Endothelial cell of umbilical vein (primary cell): ENCODE data around the gene SRSF3. TPM values are rescaled to one million over a fixed set of nuclear protein-coding genes. Genes with fewer than 3 reads are reported as not detected.
A peak's percentile ranks its signal among the peaks of the same experiment; 100 is the strongest.

ENCODE experiments used
- BruUV-seq: library from RNA; stranded (reverse); fragments of 400-500 nt; replicated peaks from 2 replicates; lab custom pipeline; 2021; lab: Mats Ljungman, UMichigan
- CTCF ChIA-PET: fragments of 300-600, 350-600 bp; sonication (Branson Sonifier 250); formaldehyde crosslinking; loops from one replicate; lab custom pipeline; 2021; ENCODE audit warnings: antibody characterized with exemption, inconsistent platforms; lab: Charles Lee
- POLR2A ChIA-PET: fragments of 300-600, 350-600 bp; sonication (Branson Sonifier 250); formaldehyde crosslinking; loops from one replicate; lab custom pipeline; 2021; ENCODE audit warnings: antibody characterized with exemption, inconsistent platforms; lab: Charles Lee
- DNase-seq: peaks from one replicate; pipeline ENCODE4 v3.0.0-alpha.2; 2011; ENCODE audit warnings: low read depth, low spot score
- FAIRE-seq: peaks from 2 replicates; lab custom pipeline; 2011; peaks lifted over from hg19 to GRCh38; lab: Jason Lieb, UNC
- H2AFZ ChIP-seq: 2 replicates; pipeline ENCODE4 v1.6.0; 2012; ENCODE audit warnings: low read depth, low read length, control low read depth, inconsistent platforms
- H3K27ac ChIP-seq: 2 replicates; pipeline ENCODE4 v1.5.1; 2011; ENCODE audit warnings: low read depth, mild to moderate bottlenecking, control low read depth, low read length, moderate library complexity; ENCODE audit not compliant: insufficient read depth
- H3K27me3 ChIP-seq, 2 experiments: 2 replicates each; pipeline versions ENCODE4 v1.6.0 to v1.6.1; 2011; ENCODE audit warnings: low read length in 2 of 2, mixed read lengths in 1 of 2; ENCODE audit not compliant: control insufficient read depth in 2 of 2, insufficient read depth in 2 of 2
- H3K36me3 ChIP-seq, 2 experiments: 2 replicates in 1 of 2; 3 replicates in 1 of 2; pipeline ENCODE4 v1.5.1; 2011; ENCODE audit warnings: low read length in 2 of 2, mild to moderate bottlenecking in 1 of 2, moderate library complexity in 1 of 2; ENCODE audit not compliant: control insufficient read depth in 2 of 2, insufficient read depth in 2 of 2; ENCODE audit errors: extremely low read depth in 1 of 2
- H3K4me1 ChIP-seq: 3 replicates; pipeline ENCODE4 v1.5.1; 2011; ENCODE audit warnings: mild to moderate bottlenecking, low read length; ENCODE audit not compliant: control insufficient read depth, insufficient read depth; ENCODE audit errors: extremely low read depth
- H3K4me2 ChIP-seq: 2 replicates; pipeline ENCODE4 v1.6.1; 2011; ENCODE audit warnings: low read length, control low read depth, mixed read lengths; ENCODE audit not compliant: insufficient read depth
- H3K4me3 ChIP-seq, 3 experiments: fragments of 200-600 bp in 1 of 3; sonication (generic), shearing (Covaris generic) in 1 of 3; replicated peaks in 1 of 3; 2 replicates each; pipeline ENCODE4 v1.5.1; 2011 to 2016; ENCODE audit warnings: control low read depth in 3 of 3, low read length in 3 of 3, mild to moderate bottlenecking in 2 of 3, inconsistent platforms in 1 of 3, low read depth in 1 of 3, moderate library complexity in 1 of 3; ENCODE audit not compliant: insufficient read depth in 1 of 3
- H3K79me2 ChIP-seq: 2 replicates; pipeline ENCODE4 v1.6.0; 2012; ENCODE audit warnings: low read length, inconsistent platforms; ENCODE audit not compliant: control insufficient read depth, insufficient read depth
- H3K9ac ChIP-seq: replicated peaks from 2 replicates; pipeline ENCODE3; 2011; ENCODE audit warnings: low read length, control low read depth; ENCODE audit not compliant: insufficient read depth; ENCODE audit errors: extremely low read depth
- H3K9me1 ChIP-seq: replicated peaks from 3 replicates; pipeline ENCODE4 v1.6.0; 2011; ENCODE audit warnings: mild to moderate bottlenecking, low read length; ENCODE audit not compliant: control insufficient read depth, insufficient read depth; ENCODE audit errors: extremely low read depth
- H3K9me3 ChIP-seq: replicated peaks from 2 replicates; pipeline ENCODE4 v1.5.1; 2012; ENCODE audit warnings: low read length, inconsistent platforms; ENCODE audit not compliant: control insufficient read depth, insufficient read depth
- H4K20me1 ChIP-seq: replicated peaks from 2 replicates; pipeline ENCODE3; 2011; ENCODE audit warnings: mild to moderate bottlenecking, low read length; ENCODE audit not compliant: control insufficient read depth, insufficient read depth; ENCODE audit errors: extremely low read depth
- EZH2 ChIP-seq: IDR thresholded peaks from 2 replicates; pipeline ENCODE4 v1.6.1; 2012; ENCODE audit warnings: borderline replicate concordance, low read depth, mild to moderate bottlenecking, moderate library complexity, low read length, inconsistent platforms; ENCODE audit not compliant: severe bottlenecking
- FOS ChIP-seq: IDR thresholded peaks from 2 replicates; pipeline ENCODE4 v1.6.1; 2011; ENCODE audit warnings: mild to moderate bottlenecking, low read length, moderate library complexity, borderline replicate concordance; ENCODE audit not compliant: insufficient read depth
- GATA2 ChIP-seq: IDR thresholded peaks from 2 replicates; pipeline ENCODE4 v1.7.0; 2011; ENCODE audit warnings: low read depth, mild to moderate bottlenecking, moderate library complexity, mixed read lengths, low read length; ENCODE audit not compliant: insufficient read length, insufficient read depth
- JUN ChIP-seq: IDR thresholded peaks from 2 replicates; pipeline ENCODE4 v1.6.1; 2011; ENCODE audit warnings: borderline replicate concordance, low read depth; ENCODE audit not compliant: insufficient read length, insufficient read depth
- POLR2A ChIP-seq: IDR thresholded peaks from 2 replicates; pipeline ENCODE4 v1.6.1; 2012; ENCODE audit warnings: low read depth, mild to moderate bottlenecking, control low read depth, low read length
- POLR2AphosphoS5 ChIP-seq: IDR thresholded peaks from 2 replicates; pipeline ENCODE4 v1.6.1; 2012; ENCODE audit warnings: low read depth, mild to moderate bottlenecking, control low read depth, low read length, moderate library complexity; ENCODE audit not compliant: insufficient read depth
- dilution Hi-C: fragments of 300-500 bp; cut with MboI; formaldehyde crosslinking; loops from one replicate; pipeline ENCODE4 v1.15.0; 2019; ENCODE audit warnings: low sequenced_read_pairs; ENCODE audit not compliant: extremely low pct_ligation_motif_present
- intact Hi-C: fragments of 100-400 bp; cut with micrococcal nuclease; formaldehyde crosslinking; loops from one replicate; pipeline ENCODE4 v1.10.0; 2022
- polyA plus RNA-seq, 4 experiments: library from polyadenylated mRNA; depleted of rRNA in 3 of 4; stranded (reverse) in 3 of 4; unstranded in 1 of 4; fragments of >200 nt; gene quantifications; 2 replicates each; pipeline versions ENCODE4 v1.2.1 to v1.2.3, GENCODE V29; 2011 to 2012; ENCODE audit warnings: missing spikeins in 1 of 4
- total RNA-seq: library from RNA; stranded (reverse); gene quantifications from 2 replicates; pipeline ENCODE4 v1.2.3, GENCODE V29; 2021
- TF ChIP-seq, protein P1 (sequence below): IDR thresholded peaks from 2 replicates; pipeline ENCODE4 v1.6.1; 2011; ENCODE audit not compliant: insufficient read depth, insufficient read length

Gene SRSF3
- total and polyA plus RNA-seq, 2 donors (not counting 3 experiments of a cell fraction or from before 2014, with no cell fraction given), result 317 to 393 TPM

GRCh38 chr6:36598739-36599318 lies 4.7 kb downstream of the SRSF3 start:
- FAIRE-seq, result no peak
- H3K79me2 ChIP-seq, result peaks cover 95% of the 10 kb centered on the region

DNA sequence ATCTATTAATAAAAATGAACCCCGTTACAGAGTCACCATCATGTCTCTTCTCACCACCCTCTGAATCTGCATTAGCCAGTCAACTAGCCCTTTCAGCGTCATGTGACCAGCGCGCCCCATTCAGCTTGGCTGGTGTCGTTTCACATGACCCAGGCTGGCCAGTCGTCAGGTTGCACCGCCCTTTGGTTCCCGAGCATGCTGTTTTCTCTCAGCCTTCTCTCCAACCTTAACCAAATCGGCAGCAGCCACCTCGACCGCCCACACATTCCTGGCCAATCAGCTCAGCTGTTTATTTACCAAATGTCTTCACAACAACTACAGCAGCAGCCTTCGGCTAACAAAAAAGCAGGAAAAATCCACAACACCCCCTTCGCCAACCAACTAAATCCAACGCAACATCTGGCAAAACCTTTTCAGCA lies 5.6 kb downstream of the SRSF3 start:
- Histone ChIP-seq H3K4me1 (peaks cover 27% of the 10 kb centered on the region), H3K9ac (no peak overlapping the region)
- POLR2A ChIA-PET, result interaction anchor here (1.4 kb wide), 1 partner anchor 79 kb away, joined by 4 read pairs; the partner anchor contains the start of gene CDKN1A

More at GRCh38 chr6:36598739-36599318, 4.7 kb downstream of the SRSF3 start:
- intact Hi-C loops (no loop called here), dilution Hi-C loops (no loop called here)
- H3K4me3 ChIP-seq, result peak overlapping the region in 2 of 3 experiments; percentile 76 to 100
- H3K9me1 ChIP-seq, result no peaks in the 10 kb centered on the region
- H2AFZ ChIP-seq, result no peak overlapping the region
- TF ChIP-seq EZH2 (no peak), POLR2AphosphoS5 (no peak), POLR2A (no peak), JUN (no peak)
- no peaks in the 10 kb centered on the region for H3K27me3 ChIP-seq
- H3K4me2 ChIP-seq, result peak overlapping the region; percentile 96
- H4K20me1 ChIP-seq, result peaks cover 39% of the 10 kb centered on the region
- no peak for DNase-seq
- no peak overlapping the region for H3K27ac ChIP-seq
- H3K36me3 ChIP-seq, result peaks cover 52 to 57% of the 10 kb centered on the region in 2 experiments
- CTCF ChIA-PET, result interaction anchor here (1.0 to 1.9 kb wide), 4 partner anchors 8 to 170 kb away, joined by 3 to 8 read pairs (median 6); no protein-coding TSS in a partner anchor
- POLR2A ChIA-PET, result interaction anchor here (0.8 to 1.4 kb wide), 4 partner anchors 8 to 19 kb away, joined by 4 to 13 read pairs (median 5); no protein-coding TSS in a partner anchor
- peaks cover 28% of the 10 kb centered on the region for H3K4me1 ChIP-seq
- H3K9ac ChIP-seq, result no peak overlapping the region
- BruUV-seq, result no TSS peak
- H3K9me3 ChIP-seq, result no peaks in the 10 kb centered on the region

More for the DNA sequence above, 5.6 kb downstream of the SRSF3 start:
- H3K27ac ChIP-seq, result no peak overlapping the region
- H3K27me3 ChIP-seq, result no peaks in the 10 kb centered on the region
- DNase-seq, result no peak
- no TSS peak for BruUV-seq
- H3K79me2 ChIP-seq, result peaks cover 99% of the 10 kb centered on the region
- no peaks in the 10 kb centered on the region for H3K9me1 ChIP-seq
- H3K36me3 ChIP-seq, result peaks cover 58 to 66% of the 10 kb centered on the region in 2 experiments
- H2AFZ ChIP-seq, result no peak overlapping the region
- CTCF ChIA-PET, result no interaction called here
- dilution Hi-C loops (no loop called here), intact Hi-C loops (no loop called here)
- H3K9me3 ChIP-seq, result no peaks in the 10 kb centered on the region
- no peak for FAIRE-seq
- no peak overlapping the region for H3K4me3 ChIP-seq
- H3K4me2 ChIP-seq, result peak overlapping the region; percentile 96
- H4K20me1 ChIP-seq, result peaks cover 44% of the 10 kb centered on the region
- TF ChIP-seq, protein P1, sequence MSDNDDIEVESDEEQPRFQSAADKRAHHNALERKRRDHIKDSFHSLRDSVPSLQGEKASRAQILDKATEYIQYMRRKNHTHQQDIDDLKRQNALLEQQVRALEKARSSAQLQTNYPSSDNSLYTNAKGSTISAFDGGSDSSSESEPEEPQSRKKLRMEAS, result peak; percentile 16
- TF ChIP-seq JUN (no peak), GATA2 (no peak), FOS (no peak), POLR2A (no peak)
